GM12891 (cell line): Measurements from ENCODE around the gene ADGRB3.

ENCODE experiments used
- POLR2A ChIP-seq: IDR thresholded peaks from 2 replicates; pipeline ENCODE4 v1.6.1; 2011; ENCODE audit warnings: low read depth, low read length, control low read depth
- POLR2AphosphoS5 ChIP-seq: IDR thresholded peaks from 2 replicates; pipeline ENCODE4 v1.6.1; 2011; ENCODE audit warnings: low read depth, low read length, control low read depth
- POU2F2 ChIP-seq: IDR thresholded peaks from 2 replicates; pipeline ENCODE4 v1.6.1; 2011; ENCODE audit warnings: low read depth, mild to moderate bottlenecking, control low read depth, low read length, moderate library complexity
- SPI1 ChIP-seq: IDR thresholded peaks from 2 replicates; pipeline ENCODE4 v1.6.1; 2011; ENCODE audit warnings: low read depth, low read length, control low read depth
- TAF1 ChIP-seq: IDR thresholded peaks from 2 replicates; pipeline ENCODE4 v1.6.1; 2011; ENCODE audit warnings: low read depth, low read length, control low read depth

DNA sequence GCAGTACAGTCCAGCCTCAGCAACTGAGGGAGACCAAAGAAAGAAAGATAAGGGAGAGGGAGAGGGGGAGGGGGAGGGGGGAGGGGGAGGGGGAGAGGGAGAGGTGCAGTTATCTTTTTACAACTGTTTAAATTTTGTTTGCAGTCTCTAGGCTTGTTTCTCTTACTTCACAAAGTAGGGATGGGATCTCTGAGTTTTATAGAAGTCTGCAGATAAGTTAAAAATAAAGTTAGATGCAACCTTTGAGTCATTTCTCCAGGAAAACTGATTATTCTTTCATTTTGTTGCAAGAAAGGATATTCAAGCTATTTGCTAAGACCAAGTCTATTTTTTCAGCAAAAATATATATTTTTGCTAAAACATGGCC, 487.3 kb downstream of the ADGRB3 start:
- TF ChIP-seq SPI1 (no peak), POLR2AphosphoS5 (no peak), POLR2A (no peak), TAF1 (no peak), POU2F2 (no peak)
